PC-3 (cell line): Measurements from ENCODE around the gene PANK3.

Experiments
- CTCF ChIP-seq: fragments of 300-600 bp; sonication (generic); conservative IDR thresholded peaks from 2 replicates; pipeline ENCODE4 v1.5.1; 2017; ENCODE audit warnings: antibody characterized with exemption, low read depth, mild to moderate bottlenecking, low read length
- EZH2phosphoT487 ChIP-seq: fragments of 300-600 bp; sonication (generic); IDR thresholded peaks from 2 replicates; pipeline ENCODE4 v1.6.1; 2018; ENCODE audit warnings: mild to moderate bottlenecking, antibody characterized with exemption, low read length, borderline replicate concordance

GRCh38 chr5:168568738-168569137, 10.4 kb downstream of the PANK3 start:
- TF ChIP-seq CTCF (no peak), EZH2phosphoT487 (no peak)
